RWPE2 (cell line): ENCODE results near the gene HOXA10.

Experiments
- ATAC-seq: fragments of 200-7000 bp; cut with Tn5 transposase; 3 replicates; pipeline ENCODE4 v1.9.1; 2021; ENCODE audit warnings: low read depth
- DNase-seq: peaks from one replicate; pipeline ENCODE4 v3.0.0-alpha.2; 2020; ENCODE audit warnings: low spot score
- H3K27ac ChIP-seq: fragments of 450-650 bp; 2 replicates; pipeline ENCODE4 v1.5.1; 2017; ENCODE audit warnings: mild to moderate bottlenecking; ENCODE audit not compliant: poor library complexity, severe bottlenecking
- H3K27me3 ChIP-seq: fragments of 250-450 bp; sonication (Bioruptor Pico); 2 replicates; pipeline ENCODE4 v1.5.1; 2021; ENCODE audit warnings: mild to moderate bottlenecking, moderate library complexity; ENCODE audit not compliant: insufficient read depth, poor library complexity, severe bottlenecking
- H3K36me3 ChIP-seq: fragments of 250-450 bp; sonication (Bioruptor Pico); 2 replicates; pipeline ENCODE4 v1.5.1; 2020; ENCODE audit warnings: low read depth, mild to moderate bottlenecking, moderate library complexity
- H3K4me1 ChIP-seq: fragments of 250-450 bp; sonication (Bioruptor Pico); 2 replicates; pipeline ENCODE4 v1.5.1; 2021; ENCODE audit warnings: mild to moderate bottlenecking, moderate library complexity; ENCODE audit not compliant: insufficient read depth, poor library complexity, severe bottlenecking
- H3K4me3 ChIP-seq: fragments of 250-450 bp; sonication (Bioruptor Pico); 2 replicates; pipeline ENCODE4 v1.5.1; 2021; ENCODE audit warnings: mild to moderate bottlenecking, moderate library complexity; ENCODE audit not compliant: severe bottlenecking
- H3K9me3 ChIP-seq: fragments of 250-450 bp; sonication (Bioruptor Pico); 2 replicates; pipeline ENCODE4 v1.5.1; 2021; ENCODE audit warnings: mild to moderate bottlenecking, moderate library complexity; ENCODE audit not compliant: severe bottlenecking
- TF ChIP-seq, protein P1 (sequence below): fragments of 450-650 bp; IDR thresholded peaks from one replicate; pipeline ENCODE4 v1.5.1; 2017; ENCODE audit warnings: mild to moderate bottlenecking, moderate library complexity; ENCODE audit not compliant: poor library complexity, severe bottlenecking

The HOXA10 gene

DNA sequence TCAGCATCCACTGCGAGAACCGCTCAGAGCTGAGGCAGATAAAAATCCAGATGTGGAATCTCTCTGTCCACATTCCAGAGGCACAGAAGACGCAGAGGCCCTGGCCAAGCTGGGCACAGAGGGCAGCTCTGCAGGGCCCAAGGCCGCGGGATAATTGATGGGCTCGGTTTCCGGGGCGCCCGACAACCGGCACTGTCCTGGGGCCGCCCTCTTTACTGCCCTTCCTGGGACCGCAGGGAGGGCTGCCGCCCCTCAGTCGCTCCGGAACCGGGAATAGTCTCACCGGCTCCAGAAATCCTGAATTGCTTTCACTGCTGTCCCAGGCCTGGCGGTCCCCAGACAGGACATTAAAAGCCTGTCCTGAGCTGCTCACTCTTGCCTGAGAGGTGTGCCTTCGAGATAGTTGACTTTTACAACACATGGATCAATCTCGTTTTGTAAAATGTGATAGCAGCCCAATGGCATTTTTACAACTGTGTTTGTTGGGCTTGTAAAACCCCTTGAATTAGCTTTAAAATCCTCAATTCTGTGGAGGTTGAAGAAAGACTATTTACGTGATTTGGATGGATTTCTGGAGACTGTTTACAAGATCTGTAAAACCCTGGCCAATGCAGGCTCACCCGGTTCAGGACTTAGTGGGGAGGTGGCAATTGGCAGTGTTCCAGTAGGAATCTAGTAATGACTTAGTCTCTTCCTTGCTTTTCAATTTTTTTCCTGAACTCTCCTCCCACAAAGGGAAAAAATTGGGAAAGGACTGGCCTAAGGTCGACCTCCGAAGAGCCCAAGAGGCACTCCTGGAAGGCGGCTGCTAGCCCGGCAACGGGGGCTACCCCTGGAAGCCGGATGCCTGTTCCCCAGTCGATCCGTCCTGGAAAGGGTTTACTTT lies 25.1 kb downstream of the HOXA10 start:
- Histone ChIP-seq H3K9me3 (no peaks in the 10 kb centered on the region), H3K4me3 (peak overlapping the region; percentile 38), H3K27me3 (no peaks in the 10 kb centered on the region), H3K27ac (peak overlapping the region; percentile 85), H3K36me3 (peaks cover 3% of the 10 kb centered on the region; the same call in 1 of the 2 replicates), H3K4me1 (peaks cover 9% of the 10 kb centered on the region)
- no peak for DNase-seq
- TF ChIP-seq, protein P1, sequence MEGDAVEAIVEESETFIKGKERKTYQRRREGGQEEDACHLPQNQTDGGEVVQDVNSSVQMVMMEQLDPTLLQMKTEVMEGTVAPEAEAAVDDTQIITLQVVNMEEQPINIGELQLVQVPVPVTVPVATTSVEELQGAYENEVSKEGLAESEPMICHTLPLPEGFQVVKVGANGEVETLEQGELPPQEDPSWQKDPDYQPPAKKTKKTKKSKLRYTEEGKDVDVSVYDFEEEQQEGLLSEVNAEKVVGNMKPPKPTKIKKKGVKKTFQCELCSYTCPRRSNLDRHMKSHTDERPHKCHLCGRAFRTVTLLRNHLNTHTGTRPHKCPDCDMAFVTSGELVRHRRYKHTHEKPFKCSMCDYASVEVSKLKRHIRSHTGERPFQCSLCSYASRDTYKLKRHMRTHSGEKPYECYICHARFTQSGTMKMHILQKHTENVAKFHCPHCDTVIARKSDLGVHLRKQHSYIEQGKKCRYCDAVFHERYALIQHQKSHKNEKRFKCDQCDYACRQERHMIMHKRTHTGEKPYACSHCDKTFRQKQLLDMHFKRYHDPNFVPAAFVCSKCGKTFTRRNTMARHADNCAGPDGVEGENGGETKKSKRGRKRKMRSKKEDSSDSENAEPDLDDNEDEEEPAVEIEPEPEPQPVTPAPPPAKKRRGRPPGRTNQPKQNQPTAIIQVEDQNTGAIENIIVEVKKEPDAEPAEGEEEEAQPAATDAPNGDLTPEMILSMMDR = no peak
- ATAC-seq = peak; percentile 4; the same call in 1 of the 3 replicates

DNA sequence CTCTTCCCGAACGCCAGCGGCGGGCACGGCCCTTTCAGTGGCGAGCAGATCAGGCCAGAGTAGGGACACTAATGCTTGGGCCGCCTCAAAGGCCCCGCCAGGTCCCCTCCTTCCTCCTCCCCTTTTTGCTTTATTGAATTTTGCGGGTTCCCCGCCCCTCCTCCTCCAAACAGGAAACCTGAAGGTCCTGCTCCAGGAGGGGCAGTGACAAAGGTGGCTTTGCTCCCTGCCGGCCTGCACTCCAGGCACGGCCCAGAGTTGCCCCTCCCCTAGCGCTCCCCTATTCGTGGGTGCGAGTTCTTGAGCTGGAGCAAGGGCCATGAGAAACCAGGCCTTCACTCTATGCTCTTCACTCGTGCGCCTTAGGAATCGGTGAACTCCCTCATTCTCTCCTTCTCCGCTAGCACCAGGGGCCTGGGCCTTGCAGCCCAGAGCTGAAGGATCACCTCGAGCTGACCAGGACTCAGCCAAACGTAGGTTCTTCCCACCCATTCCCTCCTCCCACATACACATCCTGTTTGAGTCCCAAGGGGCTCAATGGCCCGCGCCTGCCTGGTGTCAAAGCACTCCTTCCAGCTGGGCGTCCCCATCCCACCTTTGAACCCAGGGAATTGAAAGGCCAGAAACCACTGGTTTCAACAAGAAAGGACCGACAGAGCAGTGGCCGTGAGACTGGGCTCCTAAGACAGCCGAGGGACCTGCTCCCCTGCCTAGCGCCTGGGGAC lies 25.9 kb downstream of the HOXA10 start:
- DNase-seq (no peak), ATAC-seq (peak; percentile 13)
- Histone ChIP-seq H3K4me3 (peak overlapping the region; percentile 38), H3K27ac (peak overlapping the region; percentile 85), H3K36me3 (peaks cover 3% of the 10 kb centered on the region; the same call in 1 of the 2 replicates), H3K27me3 (no peaks in the 10 kb centered on the region), H3K9me3 (no peaks in the 10 kb centered on the region), H3K4me1 (peaks cover 9% of the 10 kb centered on the region)
- TF ChIP-seq, protein P1 = no peak

DNA sequence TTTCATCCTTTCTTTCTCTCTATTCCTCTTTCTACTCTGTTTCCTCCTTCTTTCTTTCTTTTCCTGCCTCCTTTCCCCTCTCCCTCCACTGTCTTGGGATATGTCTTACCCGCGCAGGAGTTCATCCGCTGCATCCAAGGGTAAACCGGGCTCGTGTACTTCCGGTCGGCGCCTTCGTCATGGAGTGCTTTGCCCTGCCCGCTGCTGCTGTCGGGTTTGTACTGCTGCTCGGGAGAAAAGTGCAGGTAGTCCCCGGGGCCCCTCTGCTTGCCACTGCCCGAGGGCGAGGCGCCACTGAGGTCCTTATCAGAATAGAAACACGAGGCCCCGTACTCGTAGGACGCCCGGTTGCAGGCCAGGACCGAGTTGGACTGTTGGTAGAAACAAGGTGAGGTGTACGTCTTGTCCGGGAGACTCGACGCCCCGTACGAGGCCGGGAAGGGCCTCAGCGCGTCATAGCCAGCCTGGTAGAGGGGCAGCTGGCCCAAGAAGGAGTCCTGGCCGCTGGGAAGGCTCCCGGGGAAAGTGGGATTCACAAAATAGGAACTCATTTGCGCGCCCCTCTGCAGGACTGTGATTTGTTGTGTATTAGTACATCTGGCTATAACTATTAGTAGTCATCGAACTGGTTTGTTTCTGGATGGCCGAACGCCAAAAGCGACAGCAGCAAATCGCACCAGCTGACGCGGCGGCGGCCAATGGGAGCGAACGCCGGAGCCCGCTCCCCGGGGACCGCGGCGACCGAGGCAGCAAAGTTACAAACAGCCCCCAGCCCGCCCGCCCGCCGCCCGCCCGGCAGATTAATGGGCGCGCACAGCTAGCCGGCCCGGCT lies 26.7 kb downstream of the HOXA10 start, which contains the start of gene HOXA6:
Gene HOXA6 (minus strand): TSS at position 576 of the 832 bp plus-strand sequence. CDS start 25 bp downstream, at position 551.
- DNase-seq (no peak), ATAC-seq (no peak)
- TF ChIP-seq, protein P1 = no peak
- Histone ChIP-seq H3K36me3 (peaks cover 3% of the 10 kb centered on the region; the same call in 1 of the 2 replicates), H3K4me1 (peaks cover 9% of the 10 kb centered on the region), H3K27me3 (no peaks in the 10 kb centered on the region), H3K4me3 (peak within 1 kb of the TSS; percentile 38), H3K9me3 (no peaks in the 10 kb centered on the region), H3K27ac (peak within 1 kb of the TSS; percentile 85)

DNA sequence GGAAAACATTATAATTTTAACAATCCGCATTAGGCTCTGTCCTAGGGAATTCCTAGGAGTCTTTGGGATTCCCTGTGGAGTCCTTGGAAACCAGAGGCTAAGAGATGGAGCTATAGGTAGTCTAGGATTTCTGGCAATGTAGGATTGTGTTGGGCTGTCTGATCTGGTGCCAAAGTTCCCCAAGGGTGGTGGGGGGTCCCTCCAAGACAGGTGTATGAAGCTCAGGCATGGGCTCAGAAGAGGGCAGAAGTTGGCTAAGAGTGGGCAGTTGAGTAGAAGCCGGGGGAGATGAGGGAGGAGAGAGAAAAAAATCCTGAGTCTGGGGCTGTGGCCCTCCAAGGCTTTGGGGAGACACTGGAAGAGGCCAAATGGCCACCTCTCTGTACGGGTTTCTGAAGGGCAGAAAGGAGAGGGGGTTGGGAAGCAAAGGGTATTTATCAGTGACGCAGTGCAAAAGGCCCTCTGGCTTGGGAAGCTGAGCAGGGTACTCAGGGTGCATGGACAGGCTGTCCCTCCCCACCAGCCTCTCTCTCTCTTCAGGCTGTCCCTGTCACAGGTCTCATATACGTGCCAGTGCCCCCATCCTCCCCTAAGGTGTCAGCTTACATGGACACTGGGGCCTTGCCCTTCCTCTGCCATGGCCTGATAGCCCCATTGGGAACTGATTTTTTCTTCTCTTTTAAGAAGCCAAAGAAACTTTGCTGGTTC lies 27.5 kb downstream of the HOXA10 start:
- peaks cover 3% of the 10 kb centered on the region; the same call in 1 of the 2 replicates for H3K36me3 ChIP-seq
- TF ChIP-seq, protein P1 = no peak
- no peak overlapping the region for H3K4me3 ChIP-seq
- ATAC-seq = no peak
- DNase-seq = no peak
- peaks cover 9% of the 10 kb centered on the region for H3K4me1 ChIP-seq
- H3K27ac ChIP-seq = peak overlapping the region; percentile 85
- H3K27me3 ChIP-seq = no peaks in the 10 kb centered on the region
- no peaks in the 10 kb centered on the region for H3K9me3 ChIP-seq
